HepG2 (cell line): ENCODE results near the gene NFE2L1. TPM values are rescaled to one million over a fixed set of nuclear protein-coding genes. Genes with fewer than 3 reads are reported as not detected.
A peak's percentile ranks its signal among the peaks of the same experiment; 100 is the strongest.

Experiments
- ADNP ChIP-seq: sonication (generic); formaldehyde crosslinking; IDR thresholded peaks from 2 replicates; pipeline ENCODE4 v1.4.0; 2020; ENCODE audit warnings: missing genetic modification reagents
- CBX5 ChIP-seq: sonication (generic); formaldehyde crosslinking; IDR thresholded peaks from 2 replicates; pipeline ENCODE4 v1.4.0; 2020; ENCODE audit warnings: missing genetic modification reagents, borderline replicate concordance
- CEBPZ ChIP-seq: IDR thresholded peaks from 2 replicates; pipeline ENCODE4 v1.6.1; 2012; ENCODE audit warnings: low read length, improper control_type of control experiment
- CSRNP2 ChIP-seq: sonication (generic); formaldehyde crosslinking; conservative IDR thresholded peaks from 2 replicates; pipeline ENCODE4 v1.8.0; 2022; ENCODE audit warnings: low read depth, missing genetic modification reagents
- ERF ChIP-seq: IDR thresholded peaks from 2 replicates; pipeline ENCODE4 v1.6.1; 2018; ENCODE audit warnings: missing biosample characterization, missing genetic modification reagents
- FOXA1 ChIP-seq, 2 experiments: fragments of 450-650 bp in 1 of 2; sonication (generic) in 1 of 2; formaldehyde crosslinking in 1 of 2; IDR thresholded peaks; 2 replicates each; pipeline versions ENCODE4 v1.4.0 to v1.6.1; 2016 to 2020; ENCODE audit warnings: missing genetic modification reagents in 1 of 2
- FOXO4 ChIP-seq: sonication (generic); formaldehyde crosslinking; conservative IDR thresholded peaks from 2 replicates; pipeline ENCODE4 v1.8.1; 2023; ENCODE audit warnings: missing genetic modification reagents
- HIVEP1 ChIP-seq: sonication (generic); formaldehyde crosslinking; IDR thresholded peaks from 2 replicates; pipeline ENCODE4 v1.4.0; 2020; ENCODE audit warnings: mild to moderate bottlenecking, missing genetic modification reagents
- MBD4 ChIP-seq: IDR thresholded peaks from 2 replicates; pipeline ENCODE4 v1.6.1; 2012; ENCODE audit warnings: low read length, inconsistent platforms, borderline replicate concordance
- MBNL3 ChIP-seq: fragments of 250-450 bp; sonication (Bioruptor Pico); conservative IDR thresholded peaks from 2 replicates; pipeline ENCODE4 v1.8.0; 2022; ENCODE audit warnings: mild to moderate bottlenecking, inconsistent platforms
- THAP8 ChIP-seq: sonication (generic); formaldehyde crosslinking; IDR thresholded peaks from 2 replicates; pipeline ENCODE4 v1.5.1; 2020; ENCODE audit warnings: missing genetic modification reagents, mild to moderate bottlenecking, borderline replicate concordance
- TSC22D2 ChIP-seq: sonication (generic); formaldehyde crosslinking; IDR thresholded peaks from 2 replicates; pipeline ENCODE4 v1.5.1; 2020; ENCODE audit warnings: missing genetic modification reagents, mild to moderate bottlenecking, borderline replicate concordance
- ZNF224 ChIP-seq: sonication (generic); formaldehyde crosslinking; IDR thresholded peaks from 2 replicates; pipeline ENCODE4 v1.5.0; 2020; ENCODE audit warnings: mild to moderate bottlenecking, missing genetic modification reagents
- ZNF644 ChIP-seq: IDR thresholded peaks from 2 replicates; pipeline ENCODE4 v1.6.1; 2016; ENCODE audit warnings: low read depth
- ZNF691 ChIP-seq: sonication (generic); formaldehyde crosslinking; IDR thresholded peaks from 2 replicates; pipeline ENCODE4 v1.4.0; 2020; ENCODE audit warnings: missing genetic modification reagents, low read depth, mild to moderate bottlenecking, borderline replicate concordance
- ZNF703 ChIP-seq: sonication (generic); formaldehyde crosslinking; IDR thresholded peaks from 2 replicates; pipeline ENCODE4 v1.5.1; 2020; ENCODE audit warnings: missing genetic modification reagents, mild to moderate bottlenecking, moderate library complexity, borderline replicate concordance
- polyA plus RNA-seq, 8 experiments: library from polyadenylated mRNA; depleted of rRNA in 3 of 8; stranded (reverse) in 7 of 8; unstranded in 1 of 8; fragments of >200 nt; fragmentation: Illumina TruSeq in 4 of 8; extraction: Trizol in 4 of 8; gene quantifications; 2 replicates each; pipeline versions ENCODE4 v1.2.1 to v1.2.3, GENCODE V29; 2011 to 2016; ENCODE audit warnings: low read depth in 4 of 8, missing spikeins in 1 of 8, mixed read lengths in 1 of 8; ENCODE audit not compliant: insufficient read depth in 1 of 8
- total RNA-seq, 5 experiments: library from RNA; depleted of rRNA; stranded (reverse); fragments of >200 nt; fragmentation: Illumina TruSeq; extraction: Trizol; gene quantifications; 2 replicates each; pipeline ENCODE4 v1.2.3, GENCODE V29; 2016; ENCODE audit warnings: low read depth in 1 of 5

Gene NFE2L1
- total and polyA plus RNA-seq, 2 of the 13 experiments (the other 11 are each of a cell fraction or from before 2014, with no cell fraction given) = 67.0 to 234 TPM

- no peak for TF ChIP-seq CEBPZ
- TF ChIP-seq CSRNP2 = no peak
- TF ChIP-seq HIVEP1 (CRISPR knock-in tag) = no peak
- no peak for TF ChIP-seq ZNF644 (CRISPR knock-in tag)
- TF ChIP-seq TSC22D2 (CRISPR knock-in tag) = no peak
- 0 out of 2 replicates have a peak, but pooled peaks have one; percentile 58 for TF ChIP-seq ZNF691 (CRISPR knock-in tag)
- TF ChIP-seq THAP8 (CRISPR knock-in tag) = no peak
- no peak for TF ChIP-seq ZNF224 (CRISPR knock-in tag)
- TF ChIP-seq MBD4 = no peak
- no peak for TF ChIP-seq FOXA1 (IDR thresholded peaks at IDR 0.05)
- 0 out of 2 replicates have a peak, but pooled peaks have one; percentile 37 for TF ChIP-seq FOXA1 (CRISPR knock-in tag; IDR thresholded peaks at IDR 0.05)
- TF ChIP-seq ZNF703 (CRISPR knock-in tag) = no peak
- no peak for TF ChIP-seq FOXO4
- no peak for TF ChIP-seq MBNL3 (CRISPR knock-in tag)
- no peak for TF ChIP-seq ADNP (CRISPR knock-in tag)
- TF ChIP-seq CBX5 (CRISPR knock-in tag) = no peak
- peak; percentile 79; the same call in 1 of the 2 replicates for TF ChIP-seq ERF (CRISPR knock-in tag)
These were observed 21.4 kb upstream of the NFE2L1 start (continued) for GRCh38 chr17:48026502-48027321.
